Right lobe of liver (tissue), 4 donors: ENCODE data around the gene ST3GAL2.

ENCODE experiments used
- CTCF ChIP-seq, 4 donors: fragments of 200-600 bp in 3 of 4; fragments of 450-650 bp in 1 of 4; IDR thresholded peaks; one replicate each; pipeline versions ENCODE4 v1.5.1 to v1.8.0; 2016 to 2022; ENCODE audit warnings: antibody characterized with exemption in 4 of 4, mild to moderate bottlenecking in 2 of 4
- POLR2A ChIP-seq: fragments of 450-650 bp; IDR thresholded peaks from one replicate; pipeline ENCODE4 v1.6.1; 2017; ENCODE audit warnings: antibody characterized with exemption, mild to moderate bottlenecking
- donor health status: DM: no; HTN: no; CAD: no.
- donor health status: DM: no; HTN: no; CAD: no.
- donor health status: DM: no; HTN: yes; CAD: no.

- TF ChIP-seq CTCF (IDR thresholded peaks at IDR 0.05) (no peak), POLR2A (no peak)
Observed at GRCh38 chr16:70380248-70380918, 58.5 kb downstream of the ST3GAL2 start.
